GM12878 (cell line): ENCODE measurements around the gene SLC9A3. TPM values are rescaled to one million over a fixed set of nuclear protein-coding genes. Genes with fewer than 3 reads are reported as not detected.

Source experiments
- ATAC-seq: fragments of 200-7000 bp; cut with Tn5 transposase; 3 replicates; pipeline ENCODE4 v1.9.1; 2020; ENCODE audit warnings: mild to moderate bottlenecking, moderate library complexity
- BruUV-seq: library from RNA; stranded (reverse); fragments of 400-500 nt; replicated peaks from 2 replicates; lab custom pipeline; 2021; lab: Mats Ljungman, UMichigan
- CTCF ChIA-PET: fragments of 300-600 bp; sonication (Branson Sonifier 250); formaldehyde crosslinking; extraction: SDS; loops from one replicate; lab custom pipeline; 2021; ENCODE audit warnings: inconsistent platforms; lab: Yijun Ruan, JAX
- POLR2A ChIA-PET: fragments of 350-600 bp; formaldehyde crosslinking; extraction: SDS; loops from one replicate; lab custom pipeline; 2021; ENCODE audit warnings: inconsistent platforms; lab: Charles Lee
- RAD21 ChIA-PET: fragments of 300-600 bp; sonication (Branson Sonifier 250); formaldehyde crosslinking; loops from one replicate; lab custom pipeline; 2023; ENCODE audit warnings: antibody characterized with exemption; ENCODE audit not compliant: unreplicated experiment; lab: Charles Lee
- SMC1A ChIA-PET: fragments of 300-600 bp; sonication (Branson Sonifier 250); formaldehyde crosslinking; loops from one replicate; lab custom pipeline; 2023; ENCODE audit not compliant: unreplicated experiment, uncharacterized antibody; lab: Charles Lee
- DNase-seq: peaks from one replicate; pipeline ENCODE4 v3.0.0-alpha.2; 2011; ENCODE audit warnings: low read depth, low spot score
- FAIRE-seq: peaks from 3 replicates; lab custom pipeline; 2011; peaks lifted over from hg19 to GRCh38; lab: Jason Lieb, UNC
- H2AFZ ChIP-seq: 2 replicates; pipeline ENCODE4 v1.6.0; 2011; ENCODE audit warnings: low read depth, low read length, control low read depth; ENCODE audit not compliant: control insufficient read depth
- H3K27ac ChIP-seq: 2 replicates; pipeline ENCODE4 v1.5.1; 2011; ENCODE audit warnings: control low read depth; ENCODE audit not compliant: control insufficient read depth, insufficient read depth
- H3K27me3 ChIP-seq, 2 experiments: replicated peaks in 1 of 2; 2 replicates each; pipeline versions ENCODE4 v1.6.0 to v1.6.1; 2011; ENCODE audit warnings: low read length in 1 of 2; ENCODE audit not compliant: control insufficient read depth in 2 of 2, insufficient read depth in 2 of 2
- H3K36me3 ChIP-seq, 2 experiments: 2 replicates each; pipeline ENCODE4 v1.5.1; 2011; ENCODE audit warnings: low read length in 1 of 2; ENCODE audit not compliant: control insufficient read depth in 2 of 2, insufficient read depth in 2 of 2
- H3K4me1 ChIP-seq: 2 replicates; pipeline ENCODE4 v1.6.1; 2011; ENCODE audit warnings: mild to moderate bottlenecking, low read length, moderate library complexity, mixed read lengths; ENCODE audit not compliant: control insufficient read depth, insufficient read depth
- H3K4me2 ChIP-seq: 2 replicates; pipeline ENCODE4 v1.6.0; 2011; ENCODE audit warnings: control low read depth; ENCODE audit not compliant: control insufficient read depth, insufficient read depth
- H3K4me3 ChIP-seq: fragments of 200-600 bp; sonication (generic); 2 replicates; pipeline ENCODE4 v1.5.1; 2016
- H3K79me2 ChIP-seq: 2 replicates; pipeline ENCODE4 v1.6.0; 2011; ENCODE audit warnings: low read length; ENCODE audit not compliant: control insufficient read depth, insufficient read depth
- H3K9ac ChIP-seq: 2 replicates; pipeline ENCODE4 v1.8.0; 2011; ENCODE audit warnings: low read length, control low read depth, mixed read lengths; ENCODE audit not compliant: control insufficient read depth, insufficient read depth
- H3K9me3 ChIP-seq: replicated peaks from 3 replicates; pipeline ENCODE4 v1.5.1; 2011; ENCODE audit warnings: mild to moderate bottlenecking, low read length; ENCODE audit not compliant: control insufficient read depth, insufficient read depth
- H4K20me1 ChIP-seq: 2 replicates; pipeline ENCODE4 v1.6.0; 2011; ENCODE audit not compliant: control insufficient read depth, insufficient read depth
- BCLAF1 ChIP-seq: fragments of 450-650 bp; IDR thresholded peaks from 2 replicates; pipeline ENCODE4 v1.6.1; 2017; ENCODE audit warnings: antibody characterized with exemption, mild to moderate bottlenecking, moderate library complexity
- HDGF ChIP-seq: fragments of 450-650 bp; IDR thresholded peaks from 2 replicates; pipeline ENCODE4 v1.6.1; 2016; ENCODE audit warnings: antibody characterized with exemption
- LARP7 ChIP-seq: fragments of 450-650 bp; IDR thresholded peaks from 2 replicates; pipeline ENCODE4 v1.6.1; 2017; ENCODE audit warnings: mild to moderate bottlenecking
- NFIC ChIP-seq: IDR thresholded peaks from 2 replicates; pipeline ENCODE4 v1.6.1; 2012; ENCODE audit warnings: low read depth, mild to moderate bottlenecking, inconsistent platforms, low read length, moderate library complexity
- PKNOX1 ChIP-seq: fragments of 450-650 bp; IDR thresholded peaks from 2 replicates; pipeline ENCODE4 v1.6.1; 2016; ENCODE audit warnings: mild to moderate bottlenecking
- ZNF274 ChIP-seq: IDR thresholded peaks from one replicate; pipeline ENCODE4 v1.8.0; 2011; ENCODE audit not compliant: insufficient read length, insufficient read depth
- WGBS: methylation state at CpG from one replicate; pipeline ENCODE4 v1.1.6; 2016; ENCODE audit warnings: low lambda C conversion rate; ENCODE audit not compliant: insufficient replicate concordance, insufficient coverage; ENCODE audit errors: missing lambda C conversion rate; 5-methylcytosine and 5-hydroxymethylcytosine counted together
- in situ Hi-C: fragments of 300-500 bp; cut with MboI; formaldehyde crosslinking; loops from 9 replicates; pipeline ENCODE4 v1.14.3; 2018; ENCODE audit warnings: mixed read lengths
- intact Hi-C: fragments of 100-400 bp; cut with micrococcal nuclease; formaldehyde crosslinking; loops from one replicate; pipeline ENCODE4 v1.14.2; 2022; ENCODE audit not compliant: unreplicated experiment
- polyA plus RNA-seq, 11 experiments: library from polyadenylated mRNA; depleted of rRNA in 4 of 11; unstranded in 6 of 11; stranded (reverse) in 5 of 11; fragments of >200 nt; fragmentation: Nextera tagmentation in 4 of 11; fragmentation: Illumina TruSeq in 1 of 11; extraction: Ambion mirVana in 4 of 11; extraction: Trizol in 1 of 11; gene quantifications; 1 replicate in 1 of 11; 2 replicates in 10 of 11; pipeline versions ENCODE4 v1.2.1 to v1.2.3, GENCODE V29; 2011 to 2016; ENCODE audit warnings: inconsistent platforms in 2 of 11, missing spikeins in 2 of 11, low read depth in 1 of 11
- total RNA-seq, 4 experiments: library from RNA; depleted of rRNA in 3 of 4; stranded (reverse); fragments of >200 nt in 3 of 4; fragmentation: Illumina TruSeq in 1 of 4; extraction: Trizol in 1 of 4; gene quantifications; 2 replicates each; pipeline versions ENCODE4 v1.2.1 to v1.2.3, GENCODE V29; 2013 to 2021
- TF ChIP-seq, protein P1 (sequence below): IDR thresholded peaks from 2 replicates; pipeline ENCODE4 v1.6.1; 2011; ENCODE audit warnings: borderline replicate concordance, low read depth, mild to moderate bottlenecking, moderate library complexity, low read length; ENCODE audit not compliant: insufficient read depth, poor library complexity, severe bottlenecking

Gene SLC9A3
- total and polyA plus RNA-seq, 10 of the 15 experiments (the other 5 are each of a cell fraction or from before 2014, with no cell fraction given): 0.04 to 5.2 (median 2.3) TPM; not detected in 1

- no peaks in the 10 kb centered on the region for H3K79me2 ChIP-seq
- TF ChIP-seq, protein P1, sequence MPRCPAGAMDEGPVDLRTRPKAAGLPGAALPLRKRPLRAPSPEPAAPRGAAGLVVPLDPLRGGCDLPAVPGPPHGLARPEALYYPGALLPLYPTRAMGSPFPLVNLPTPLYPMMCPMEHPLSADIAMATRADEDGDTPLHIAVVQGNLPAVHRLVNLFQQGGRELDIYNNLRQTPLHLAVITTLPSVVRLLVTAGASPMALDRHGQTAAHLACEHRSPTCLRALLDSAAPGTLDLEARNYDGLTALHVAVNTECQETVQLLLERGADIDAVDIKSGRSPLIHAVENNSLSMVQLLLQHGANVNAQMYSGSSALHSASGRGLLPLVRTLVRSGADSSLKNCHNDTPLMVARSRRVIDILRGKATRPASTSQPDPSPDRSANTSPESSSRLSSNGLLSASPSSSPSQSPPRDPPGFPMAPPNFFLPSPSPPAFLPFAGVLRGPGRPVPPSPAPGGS: no peak
- no peak for TF ChIP-seq HDGF
- TF ChIP-seq NFIC: no peak
- TF ChIP-seq BCLAF1: no peak
- TF ChIP-seq LARP7: no peak
- no peak for TF ChIP-seq PKNOX1
- TF ChIP-seq ZNF274: no peak
- TF ChIP-seq, all 136 proteins: peak for 0
- intact Hi-C loops (no loop called here), in situ Hi-C loops (no loop called here)
- Histone ChIP-seq H4K20me1 (peaks cover 2% of the 10 kb centered on the region; the same call in 1 of the 2 replicates), H3K4me2 (no peak overlapping the region), H3K36me3 (no peaks in the 10 kb centered on the region), H3K27me3 (no peaks in the 10 kb centered on the region; a peak in 2 of 4 replicates), H3K4me3 (no peak overlapping the region), H3K9ac (no peak overlapping the region), H2AFZ (no peak overlapping the region), H3K4me1 (peaks cover 12% of the 10 kb centered on the region), H3K9me3 (no peaks in the 10 kb centered on the region), H3K27ac (no peak overlapping the region)
- WGBS: 56% methylated on average over 26 of the region's 27 CpGs
- DNase-seq: no peak
- no peak for ATAC-seq
- CTCF ChIA-PET: no interaction called here
- POLR2A ChIA-PET: no interaction called here
- no peak for FAIRE-seq
- RAD21 ChIA-PET: interaction anchor here (0.8 kb wide), 1 partner anchor 222 kb away, joined by 3 read pairs; no protein-coding TSS in a partner anchor
- no TSS peak for BruUV-seq
- SMC1A ChIA-PET: no interaction called here
Measured at GRCh38 chr5:538801-539468, 14.7 kb upstream of the SLC9A3 start.
